ENCODE results near the gene SDR42E2.
"Not testable (repeated sequence)": the region's sequence is repeated elsewhere in the genome, so short reads cannot be mapped to it uniquely, and the experiment has no call there.

Gene SDR42E2

GRCh38 chr16:22161999-22162655 lies at the start of gene SDR42E2:
TSS of gene SDR42E2 (plus strand) at chr16:22162506. CDS start at chr16:22165583, 3,077 bp downstream.
- DNase-seq, result peak; percentile 37

GRCh38 chr16:22116095-22116700 lies 46.1 kb upstream of the SDR42E2 start:
- no peak for DNase-seq

- DNase-seq, result no peak
These were observed 44.7 kb upstream of the SDR42E2 start for GRCh38 chr16:22117609-22118008.

GRCh38 chr16:22120440-22120839 lies 41.9 kb upstream of the SDR42E2 start:
- no peak for DNase-seq

GRCh38 chr16:22122239-22122638 lies 40.1 kb upstream of the SDR42E2 start:
- no peak for DNase-seq

GRCh38 chr16:22123146-22123545 lies 39.2 kb upstream of the SDR42E2 start:
- no peak for DNase-seq

GRCh38 chr16:22123759-22124490 lies 38.4 kb upstream of the SDR42E2 start:
- DNase-seq, result no peak

- no peak for DNase-seq
These were observed 37.6 kb upstream of the SDR42E2 start for GRCh38 chr16:22124583-22125284.

GRCh38 chr16:22126037-22126558 lies 36.2 kb upstream of the SDR42E2 start:
- DNase-seq, result no peak

- not testable (repeated sequence) for DNase-seq
These were observed 33.8 kb upstream of the SDR42E2 start for GRCh38 chr16:22128537-22128936.

- no peak for DNase-seq
These were observed 31.8 kb upstream of the SDR42E2 start for GRCh38 chr16:22130528-22130927.

GRCh38 chr16:22132801-22133200 lies 29.5 kb upstream of the SDR42E2 start:
- no peak for DNase-seq

- DNase-seq, result no peak
These were observed 23.8 kb upstream of the SDR42E2 start for GRCh38 chr16:22138482-22138881.

- DNase-seq, result no peak
These were observed 23.3 kb upstream of the SDR42E2 start for GRCh38 chr16:22139008-22139407.

GRCh38 chr16:22139732-22140131 lies 22.6 kb upstream of the SDR42E2 start:
- DNase-seq, result no peak

- DNase-seq, result no peak
These were observed 20.5 kb upstream of the SDR42E2 start for GRCh38 chr16:22141767-22142166.

- DNase-seq, result no peak
These were observed 17.8 kb upstream of the SDR42E2 start for GRCh38 chr16:22144520-22144919.

- no peak for DNase-seq
These were observed 14.5 kb upstream of the SDR42E2 start for GRCh38 chr16:22147853-22148252.

- no peak for DNase-seq
These were observed 10.9 kb upstream of the SDR42E2 start for GRCh38 chr16:22151246-22151998.

- no peak for DNase-seq
These were observed 10.0 kb upstream of the SDR42E2 start for GRCh38 chr16:22152316-22152715.

- not testable (repeated sequence) for DNase-seq
These were observed 9.2 kb upstream of the SDR42E2 start for GRCh38 chr16:22153078-22153477.

GRCh38 chr16:22161401-22161800 lies 905 bp upstream of the SDR42E2 start:
- DNase-seq, result no peak

GRCh38 chr16:22162656-22163009 lies 327 bp downstream of the SDR42E2 start:
- DNase-seq, result no peak

All from activated CD4-positive, CD25-positive, alpha-beta regulatory T cell treated with anti-CD3 and anti-CD28 coated beads, Interleukin-2, amount 50 U/mL, for 72 hours (primary cell).